HK-2 (cell line): ENCODE data around the gene PLS1.
"Not testable (repeated sequence)": the region's sequence is repeated elsewhere in the genome, so short reads cannot be mapped to it uniquely, and the experiment has no call there.

Experiments
- DNase-seq: peaks from one replicate; pipeline ENCODE4 v3.0.0-alpha.2; 2018; ENCODE audit not compliant: unreplicated experiment

PLS1 gene

DNA sequence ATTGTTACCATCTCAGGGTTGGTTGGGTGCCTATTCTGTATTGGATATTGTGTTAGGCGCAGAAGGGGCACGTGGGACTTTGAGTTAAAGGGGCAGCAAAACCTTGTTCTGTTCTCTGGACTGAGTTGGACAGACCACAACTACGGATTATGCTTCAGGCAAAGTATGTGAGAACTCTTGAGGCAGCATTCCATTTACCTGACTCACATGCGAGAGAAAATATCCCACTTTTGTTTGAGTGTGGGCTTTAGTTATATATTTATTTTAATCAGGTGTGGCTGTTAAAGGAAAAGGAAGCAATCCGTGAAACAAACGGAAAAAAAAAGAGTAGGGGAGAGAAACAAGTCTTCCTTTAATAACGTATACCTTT lies 627 bp upstream of the PLS1 start:
- peak; percentile 57 for DNase-seq

DNA sequence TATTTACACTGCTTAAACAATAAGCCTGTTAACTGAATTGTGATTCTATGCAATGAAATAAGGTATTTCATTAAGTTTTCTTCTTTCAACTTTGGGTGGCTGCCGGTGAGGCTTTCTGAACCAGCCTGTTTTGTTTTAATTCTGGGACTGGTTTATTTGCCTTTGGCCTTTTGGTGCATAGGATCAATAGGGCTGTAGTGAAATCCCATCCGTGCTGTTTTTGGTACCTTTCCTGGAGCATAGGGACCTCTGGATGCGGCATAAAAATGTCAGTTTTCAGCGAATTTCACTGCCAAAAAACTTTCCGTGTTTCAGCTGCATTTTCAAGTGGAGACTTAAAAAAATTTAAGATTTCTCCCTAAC lies 514 bp downstream of the PLS1 start:
- DNase-seq: no peak

DNA sequence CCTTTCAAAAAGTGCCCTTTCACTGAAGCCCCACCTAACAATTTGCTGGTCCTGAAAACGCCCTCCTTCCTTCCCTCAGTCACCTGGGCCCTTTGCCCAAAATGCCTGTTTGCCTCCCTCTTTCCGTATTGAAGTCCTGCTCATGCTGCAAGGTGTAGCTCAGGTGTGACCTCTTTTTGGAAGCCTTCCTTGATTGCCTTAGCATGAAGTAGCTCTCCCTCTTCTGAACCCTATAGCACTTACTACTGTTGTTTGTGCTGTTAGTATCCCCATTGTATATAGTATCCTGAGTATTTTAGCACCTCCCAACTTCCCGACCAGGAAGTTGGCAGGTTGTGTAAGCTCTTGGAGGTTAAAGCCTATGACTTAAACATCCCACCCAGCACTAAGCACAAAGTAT lies 1.7 kb downstream of the PLS1 start:
- no peak for DNase-seq

DNA sequence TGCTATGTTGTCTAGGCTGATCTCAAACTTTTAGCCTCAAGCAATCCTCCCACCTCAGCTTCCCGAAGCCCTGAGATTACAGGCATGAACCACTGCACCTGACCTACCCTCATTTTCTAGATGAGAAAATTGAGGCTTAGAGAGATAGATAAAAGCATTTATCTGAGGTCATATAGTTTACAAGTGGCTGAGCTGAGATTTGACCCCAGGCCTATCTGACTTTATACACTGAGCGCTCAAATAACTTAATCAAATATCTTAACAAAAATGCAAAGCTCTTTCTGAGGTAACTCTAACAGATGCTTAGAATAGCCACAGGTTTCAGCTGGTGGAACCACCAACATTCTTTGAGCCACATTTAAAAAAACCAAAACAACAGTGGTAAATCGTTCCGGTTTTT lies 5.5 kb downstream of the PLS1 start:
- no peak for DNase-seq

DNA sequence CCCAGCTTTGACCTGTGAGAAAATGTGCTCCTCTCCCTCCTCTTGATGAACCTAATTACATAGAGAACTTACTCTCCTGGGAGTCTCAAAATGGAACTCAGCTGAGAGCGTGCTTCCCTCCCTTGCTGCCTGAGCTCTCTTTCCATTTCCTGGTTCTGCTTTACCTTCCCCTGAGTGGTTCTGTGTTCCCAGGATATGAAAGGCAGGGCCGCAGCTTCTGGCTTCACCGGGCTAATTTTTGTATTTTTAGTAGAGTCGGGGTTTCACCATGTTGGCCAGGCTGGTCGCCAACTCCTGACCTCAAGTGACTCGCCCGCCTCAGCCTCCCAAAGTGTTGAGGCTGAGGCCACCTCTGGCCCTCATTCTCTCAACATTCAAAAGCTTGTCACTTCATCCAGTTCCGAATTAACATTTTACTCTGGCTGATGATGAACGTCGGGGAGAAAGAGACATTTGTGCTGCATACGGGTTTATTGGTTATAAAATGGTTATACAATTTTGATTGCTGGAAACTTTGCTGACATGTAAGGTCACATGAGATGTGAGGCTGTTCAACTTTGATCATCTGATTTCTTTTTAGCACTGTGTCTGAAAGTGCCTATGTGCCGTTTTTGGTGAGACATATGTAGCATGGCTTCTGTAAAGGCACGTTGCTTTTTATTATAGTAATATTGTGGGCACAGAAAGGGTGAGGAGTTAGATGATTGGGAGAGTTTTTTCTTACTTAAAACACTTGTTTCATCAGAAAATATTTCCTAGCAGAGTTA lies 6.6 kb downstream of the PLS1 start:
- no peak for DNase-seq

DNA sequence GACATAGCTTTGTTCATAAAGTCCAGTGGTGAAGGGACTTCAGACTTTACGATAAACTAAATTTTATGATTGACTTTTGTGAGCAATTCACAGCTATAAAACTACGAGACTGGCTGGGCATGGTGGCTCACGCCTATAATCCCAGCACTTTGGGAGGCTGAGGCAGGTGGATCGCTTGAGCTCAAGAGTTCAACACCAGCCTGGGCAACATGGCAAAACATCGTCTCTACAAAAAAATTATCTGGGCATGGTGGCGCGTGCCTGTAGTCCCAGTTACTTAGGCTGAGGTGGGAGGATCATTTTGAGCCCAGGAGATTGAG lies 7.2 kb downstream of the PLS1 start:
- DNase-seq: not testable (repeated sequence)

DNA sequence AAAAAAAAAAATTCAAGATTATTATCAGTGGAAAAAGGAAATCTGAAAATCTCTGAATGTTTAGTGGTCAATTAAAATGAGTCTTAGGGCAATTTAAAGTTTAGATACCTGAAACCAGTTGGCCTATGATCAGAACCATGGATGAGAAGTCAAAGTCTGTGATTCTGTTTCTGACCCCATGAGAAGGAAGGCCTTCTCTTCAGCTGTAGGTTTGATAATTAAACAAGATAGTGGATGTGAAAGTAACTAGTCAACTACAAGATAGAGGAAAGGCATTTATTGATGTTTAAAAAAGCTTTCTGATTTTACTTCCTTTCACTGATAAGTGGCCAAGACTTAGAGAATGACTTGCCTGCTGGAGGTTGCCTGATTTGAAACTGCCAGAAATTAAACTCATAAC lies 8.7 kb downstream of the PLS1 start:
- DNase-seq: no peak

DNA sequence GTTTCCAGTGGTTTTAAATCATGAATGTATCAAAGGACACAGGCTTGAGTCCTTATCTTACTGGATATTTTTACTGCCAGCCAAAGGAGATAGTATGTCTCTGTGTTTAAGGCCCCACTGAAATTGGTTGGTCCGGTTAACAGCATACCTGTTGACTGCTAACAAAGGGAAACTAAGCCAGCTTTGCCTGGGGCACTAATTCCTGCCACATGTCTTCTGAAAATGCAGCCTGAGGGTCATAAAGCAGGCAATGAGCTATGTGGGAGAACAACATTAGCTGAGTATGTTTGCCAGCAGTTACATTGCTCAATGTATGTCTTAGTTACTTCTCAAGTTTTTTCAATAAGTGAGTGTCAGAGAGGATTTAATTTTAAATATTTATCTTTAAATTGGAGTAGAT lies 12.4 kb downstream of the PLS1 start:
- DNase-seq: no peak

DNA sequence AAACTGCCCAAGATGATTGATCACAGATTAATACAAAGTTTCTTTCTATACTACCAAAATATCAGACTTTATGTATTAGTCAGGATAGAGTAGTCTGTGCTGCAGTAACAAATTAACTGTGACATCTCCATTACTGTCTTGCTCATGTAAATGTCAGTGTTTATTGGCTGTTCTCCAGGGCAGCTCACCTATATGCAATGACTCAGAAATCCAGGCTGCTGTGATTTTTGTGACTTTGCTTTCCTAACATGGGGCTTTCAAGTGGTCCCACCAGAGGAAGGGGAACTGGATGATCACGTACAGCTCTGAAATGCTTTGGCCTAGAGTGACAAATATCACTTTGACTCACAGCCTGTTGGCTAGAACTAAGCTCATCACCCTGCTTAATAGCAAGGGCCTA lies 12.9 kb downstream of the PLS1 start:
- DNase-seq: no peak

DNA sequence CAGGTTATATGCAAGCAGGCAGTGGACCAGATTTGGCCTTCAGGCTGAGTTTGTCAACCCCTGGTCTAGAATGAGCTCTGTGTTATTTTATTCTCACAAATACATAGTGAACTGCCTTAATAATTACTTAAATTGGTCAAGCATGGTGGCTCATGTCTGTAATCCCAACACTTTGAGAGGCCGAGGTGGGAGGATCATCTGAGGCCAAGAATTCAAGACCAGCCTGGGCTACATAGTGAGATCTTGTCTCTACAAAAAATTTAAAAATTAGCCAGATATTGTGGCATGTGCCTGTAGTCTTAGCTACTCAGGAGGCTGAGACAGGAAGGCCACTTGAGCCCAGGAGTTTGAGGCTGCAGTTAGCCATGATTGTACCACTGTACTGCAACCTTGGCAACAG lies 15.0 kb downstream of the PLS1 start:
- DNase-seq: no peak

DNA sequence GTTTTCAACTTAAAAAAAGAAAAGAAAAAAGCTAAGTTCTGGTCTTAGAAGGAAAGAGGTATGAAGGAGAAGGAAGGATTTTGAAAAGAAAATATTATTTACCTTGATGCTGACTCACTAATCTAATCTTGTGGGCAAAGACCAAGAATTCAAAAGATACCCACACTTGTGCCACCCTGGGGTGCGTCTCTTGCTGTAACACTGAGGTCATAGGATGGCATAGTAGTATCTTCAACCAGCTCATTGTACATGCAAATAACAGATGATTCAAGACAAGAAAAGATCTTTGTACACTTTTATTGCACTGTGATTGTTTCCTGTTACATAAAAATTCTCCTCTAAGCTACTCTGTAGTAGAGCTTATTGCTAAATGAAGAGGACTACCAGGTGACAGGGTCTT lies 17.3 kb downstream of the PLS1 start:
- DNase-seq: no peak

DNA sequence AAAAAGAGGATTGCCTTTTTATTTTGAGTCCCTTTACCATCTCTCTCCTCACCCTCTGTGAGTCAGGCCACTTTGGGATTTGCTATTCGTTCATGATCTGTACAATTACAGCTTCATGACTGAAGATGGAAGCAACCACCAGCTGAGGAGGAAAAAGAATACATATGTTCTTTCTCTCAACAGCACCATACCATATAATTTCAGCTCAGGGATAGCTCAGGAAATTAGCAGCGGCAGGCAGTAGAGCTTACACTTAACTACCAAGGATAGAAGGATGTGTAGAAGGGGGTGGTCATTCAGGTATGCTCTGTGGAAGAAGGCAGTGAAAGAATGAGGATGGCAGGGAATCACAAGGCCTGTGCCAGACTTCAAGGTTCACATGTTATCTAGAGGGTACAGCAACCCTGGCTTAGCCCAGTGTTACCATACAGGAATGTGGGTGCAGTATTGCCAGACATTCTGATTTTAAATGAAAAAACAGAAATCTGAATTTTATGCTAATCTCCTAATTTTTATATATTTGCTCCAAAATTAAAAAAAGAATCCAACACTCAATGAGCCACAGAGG lies 17.9 kb downstream of the PLS1 start:
- DNase-seq: no peak

DNA sequence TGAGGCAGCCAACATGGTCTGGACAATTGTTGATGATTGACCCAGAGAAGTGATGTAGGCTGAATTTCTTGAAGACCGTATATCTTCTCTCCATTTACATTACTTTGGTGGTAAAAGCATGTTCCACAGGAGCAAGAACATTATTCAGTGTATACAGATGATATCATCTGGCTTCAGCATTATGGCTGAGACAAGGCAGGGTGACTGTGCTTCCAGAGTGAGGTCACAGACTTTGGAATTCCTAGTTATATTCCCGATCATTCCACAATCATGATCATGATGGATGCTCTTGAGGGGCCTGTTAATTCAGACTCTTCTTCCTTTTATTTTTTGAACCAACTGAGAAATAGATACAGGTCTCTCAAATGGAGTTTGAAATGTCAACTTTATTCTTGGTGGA lies 19.0 kb downstream of the PLS1 start:
- no peak for DNase-seq

DNA sequence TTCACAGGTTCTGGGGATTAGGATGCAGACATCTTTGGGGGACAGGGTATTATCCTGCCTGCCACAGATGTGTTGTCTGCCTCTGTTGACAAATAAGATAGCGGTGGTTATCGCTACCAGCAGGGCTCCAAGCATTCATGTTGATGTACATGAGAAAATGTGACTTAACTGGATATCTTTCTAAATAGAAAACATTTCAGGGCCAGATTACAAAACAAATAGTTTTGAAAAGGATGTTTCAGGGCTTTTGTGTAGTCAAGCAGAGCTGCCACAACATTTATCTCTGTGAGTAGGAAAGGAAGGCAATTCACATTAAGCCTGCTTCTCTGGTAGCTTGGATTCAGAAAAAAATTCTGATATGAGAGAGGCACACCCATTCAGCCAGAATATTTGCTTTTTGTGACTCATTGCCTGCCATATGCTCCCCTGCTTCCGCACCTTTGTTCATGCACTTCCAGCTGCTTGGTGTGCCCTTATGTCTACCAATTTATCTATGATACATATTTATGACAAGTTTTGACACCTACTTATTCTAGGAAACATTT lies 22.8 kb downstream of the PLS1 start:
- DNase-seq: no peak

DNA sequence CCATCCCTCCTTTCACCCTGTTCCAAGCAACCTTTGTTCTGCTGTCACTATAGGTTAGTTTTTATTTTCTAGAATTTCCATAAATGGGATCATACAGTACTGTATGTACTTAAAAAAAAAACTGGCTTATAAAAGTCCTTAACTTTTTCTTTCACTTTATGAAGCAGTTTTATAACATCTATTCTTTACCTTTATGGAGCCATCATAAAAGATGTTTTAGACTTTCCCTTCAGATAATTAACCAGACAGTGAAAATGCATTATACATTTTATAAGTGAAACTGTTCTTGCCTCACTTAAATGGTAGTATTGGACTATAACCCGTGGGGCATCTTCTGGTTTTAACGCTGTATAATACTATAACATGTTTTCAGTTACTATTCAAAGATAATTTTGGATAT lies 26.2 kb downstream of the PLS1 start:
- DNase-seq: no peak

DNA sequence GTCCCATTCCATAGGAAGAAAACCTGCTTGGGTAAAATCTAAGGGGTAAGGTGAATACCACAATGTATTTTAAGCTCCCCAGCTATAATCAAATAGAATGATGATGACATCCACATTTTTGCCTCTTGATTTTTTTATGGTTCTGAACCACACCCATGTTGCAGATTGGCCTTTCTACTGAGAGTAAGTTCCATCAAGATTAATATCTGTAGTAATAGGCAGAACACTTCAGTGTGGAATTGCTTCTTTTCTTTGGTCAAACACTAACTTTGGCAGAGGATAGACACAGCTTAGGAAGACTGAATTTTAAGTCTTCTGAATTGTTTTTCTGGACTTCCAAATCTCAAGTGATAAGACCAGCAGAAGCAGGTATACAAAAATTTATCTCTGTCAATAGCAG lies 27.0 kb downstream of the PLS1 start:
- DNase-seq: no peak

DNA sequence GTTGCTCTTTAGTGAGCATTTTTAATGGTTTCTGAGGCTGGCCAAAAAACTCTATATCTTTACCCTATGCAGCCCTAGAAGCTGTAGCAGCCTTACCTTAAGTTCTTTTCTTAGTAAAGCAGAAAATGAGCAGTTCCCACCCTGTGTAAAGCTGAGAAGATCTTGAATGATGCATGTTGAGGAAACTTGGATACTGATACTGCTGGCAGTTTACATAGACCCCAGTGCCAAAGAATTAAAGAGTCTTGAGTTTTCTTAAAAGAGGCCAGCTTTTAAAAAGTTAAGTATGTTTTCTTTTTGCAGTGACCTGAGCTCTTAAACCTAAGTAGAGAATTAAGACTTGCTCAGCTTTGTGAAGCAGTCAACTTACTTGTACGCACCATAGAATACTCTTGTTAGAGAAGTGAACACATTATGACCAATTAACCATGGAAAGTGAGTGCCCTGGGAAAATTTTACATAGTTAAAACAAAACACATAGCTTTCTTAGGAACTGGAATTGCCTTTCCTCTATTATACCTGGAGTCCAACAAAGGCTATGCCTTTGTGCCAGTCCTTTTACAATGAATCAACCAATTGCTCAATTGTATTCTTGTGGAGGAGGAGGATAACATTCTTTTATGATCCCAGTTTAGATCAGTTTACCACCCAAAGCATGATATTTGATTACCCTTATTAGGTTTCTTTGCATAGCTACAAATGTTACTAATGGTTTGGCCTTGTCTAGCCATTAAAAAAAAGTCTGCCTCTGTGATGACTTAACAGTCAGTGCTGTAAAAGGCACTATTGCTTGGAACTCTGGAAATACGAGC lies 28.4 kb downstream of the PLS1 start:
- no peak for DNase-seq

DNA sequence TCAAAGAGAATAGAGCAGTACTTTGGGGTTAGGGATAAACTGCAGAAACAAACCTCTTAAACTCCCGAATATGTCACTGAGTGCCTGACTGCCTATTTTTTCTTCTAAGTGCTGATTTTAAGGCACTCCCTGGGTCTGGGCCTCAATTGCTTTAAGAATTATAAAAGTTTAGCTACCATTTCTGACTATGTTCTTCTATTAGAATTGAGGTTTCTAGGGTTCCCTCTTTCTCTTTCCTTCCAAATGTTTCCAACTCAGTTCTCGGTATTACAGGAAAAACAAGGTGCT lies 28.9 kb downstream of the PLS1 start:
- no peak for DNase-seq

DNA sequence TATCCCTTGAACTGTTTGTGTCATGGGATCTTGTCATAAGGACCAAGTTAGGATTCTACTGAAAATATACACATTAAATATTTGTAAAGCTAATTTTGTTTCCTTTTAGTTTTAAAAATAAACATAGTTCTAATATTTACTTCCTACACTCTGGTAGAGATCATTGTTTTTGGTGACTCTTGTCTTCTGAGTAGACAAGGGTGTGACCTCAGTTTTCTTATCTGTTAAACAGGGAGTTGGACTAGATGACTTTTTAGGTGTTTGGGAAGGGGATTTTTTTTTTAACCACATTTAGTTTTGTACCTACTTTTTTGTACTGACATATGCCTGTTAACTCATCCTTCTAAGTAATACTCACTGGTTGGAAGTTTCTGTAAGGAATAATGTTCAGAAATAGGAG lies 30.8 kb downstream of the PLS1 start:
- DNase-seq: no peak

DNA sequence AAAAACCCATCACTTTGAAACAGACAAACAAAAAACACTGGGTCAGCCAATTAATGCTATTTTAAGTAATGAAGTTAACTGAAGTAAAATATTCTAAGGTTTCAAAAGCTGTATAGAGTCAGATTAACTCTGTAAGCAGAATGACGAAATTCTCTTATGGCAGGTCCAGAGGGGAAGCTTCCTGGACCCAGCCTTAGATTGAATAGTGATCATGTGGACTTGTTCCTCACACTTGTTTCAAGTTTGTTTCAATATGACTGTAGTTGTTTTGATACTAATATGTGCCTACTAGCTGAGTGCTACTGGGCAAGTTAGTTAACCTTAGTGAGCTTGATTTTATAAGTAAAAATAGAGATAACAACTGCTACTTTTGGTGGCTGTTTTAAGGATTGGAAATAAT lies 32.6 kb downstream of the PLS1 start:
- no peak for DNase-seq

DNA sequence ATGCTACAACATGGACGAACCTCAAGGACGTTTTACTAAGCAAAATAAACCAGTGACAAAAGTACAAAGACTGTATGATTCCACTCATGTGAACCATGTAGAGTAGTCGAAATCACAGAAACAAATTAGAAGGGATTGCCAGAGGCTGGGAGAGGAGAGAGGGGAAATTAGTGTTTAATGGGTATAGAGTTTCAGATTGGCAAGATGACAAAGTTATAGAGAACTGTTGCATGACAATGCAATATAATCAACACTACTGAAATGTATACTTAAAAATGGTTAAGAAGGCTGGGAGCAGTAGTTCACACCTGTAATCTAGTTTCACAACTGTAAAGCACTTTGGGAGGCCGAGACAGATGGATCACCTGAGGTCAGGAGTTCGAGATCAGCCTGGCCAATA lies 36.9 kb downstream of the PLS1 start:
- no peak for DNase-seq

DNA sequence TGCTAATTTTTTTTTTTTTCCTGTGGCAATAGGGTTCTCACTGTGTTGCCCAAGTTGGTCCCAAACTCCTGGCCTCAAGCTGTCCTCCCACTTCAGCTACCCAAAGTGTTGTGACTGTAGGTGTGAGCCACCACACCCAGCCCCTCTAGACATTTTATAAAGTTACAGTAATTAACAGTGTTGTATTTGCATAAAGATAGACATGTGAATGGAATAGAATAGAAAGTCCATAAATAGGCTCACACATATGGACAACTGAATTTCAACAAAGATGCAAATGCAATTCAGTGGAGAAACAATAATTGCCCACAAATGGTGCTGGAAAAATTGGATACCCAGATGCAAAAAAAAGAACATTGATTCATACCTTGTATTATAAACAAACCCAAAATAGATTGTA lies 39.9 kb downstream of the PLS1 start:
- no peak for DNase-seq

DNA sequence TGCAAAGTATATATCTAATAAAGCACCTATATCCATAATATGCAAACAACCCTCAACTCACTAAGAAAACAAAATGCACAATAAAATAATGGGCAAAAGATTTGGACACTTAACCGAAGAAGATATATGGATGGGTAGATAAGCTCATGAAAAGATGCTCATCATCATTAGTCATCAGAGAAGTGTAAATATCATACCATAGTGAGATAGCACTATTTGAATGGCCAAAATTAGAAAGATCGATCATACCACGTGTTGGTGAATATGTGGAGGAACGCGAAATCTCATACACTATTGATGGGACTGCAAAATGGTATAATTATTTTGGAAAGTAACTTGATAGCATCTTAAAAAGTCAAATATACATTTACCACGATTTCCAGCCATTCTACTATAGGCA lies 40.5 kb downstream of the PLS1 start:
- DNase-seq: no peak

DNA sequence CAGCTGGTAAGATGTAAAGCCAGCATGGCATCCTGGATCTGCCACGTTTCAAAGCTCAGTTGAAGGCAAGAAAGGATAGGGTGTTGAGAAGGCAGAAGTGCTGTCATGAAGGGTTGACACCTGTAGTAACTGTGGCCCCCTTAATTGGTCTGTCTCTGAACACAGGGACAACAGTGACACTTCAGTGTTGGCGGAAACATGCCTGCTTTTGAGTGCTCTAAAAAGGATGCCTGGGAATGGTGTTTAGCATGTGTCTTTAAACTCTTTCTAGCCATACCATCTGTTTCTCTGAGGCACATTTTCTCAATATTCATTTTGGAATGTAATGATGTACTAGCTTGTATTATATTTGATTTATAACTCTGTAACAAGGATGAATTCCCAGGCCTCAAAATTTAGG lies 42.1 kb downstream of the PLS1 start:
- no peak for DNase-seq
